ENCODE data around the gene COG5. TPM values are rescaled to one million over a fixed set of nuclear protein-coding genes. Genes with fewer than 3 reads are reported as not detected.

The COG5 gene
- total and polyA plus RNA-seq, 2 donors from 2014 or later, result 8.6 to 45.7 TPM

DNA sequence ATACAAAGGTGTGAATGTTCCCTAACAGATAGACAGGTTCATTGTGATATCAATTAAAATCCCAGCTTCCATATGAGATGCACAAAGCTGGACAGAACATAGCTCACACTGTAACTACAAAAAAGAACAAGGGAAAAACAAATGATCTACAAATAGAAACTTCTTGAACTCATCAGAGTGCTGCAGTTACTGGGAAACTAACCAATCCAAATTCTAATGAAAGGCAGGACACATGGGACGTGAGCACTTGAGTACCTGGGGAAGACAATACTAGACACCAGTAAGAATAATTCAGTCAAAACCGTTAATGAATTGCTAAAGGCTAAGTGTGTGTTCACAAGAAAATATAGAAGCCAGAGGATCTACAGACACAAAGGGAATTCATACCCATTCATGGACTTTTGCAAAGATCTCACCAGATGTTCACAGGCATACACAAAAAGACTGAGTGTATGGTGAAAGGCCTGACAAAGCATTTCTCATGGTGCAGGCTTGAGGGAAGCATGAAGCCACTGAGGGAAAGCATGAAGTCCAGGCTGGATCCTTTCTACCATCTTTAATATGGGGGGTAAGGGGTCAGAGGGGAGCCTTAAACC lies 101.7 kb downstream of the COG5 start:
- no peak for FAIRE-seq

DNA sequence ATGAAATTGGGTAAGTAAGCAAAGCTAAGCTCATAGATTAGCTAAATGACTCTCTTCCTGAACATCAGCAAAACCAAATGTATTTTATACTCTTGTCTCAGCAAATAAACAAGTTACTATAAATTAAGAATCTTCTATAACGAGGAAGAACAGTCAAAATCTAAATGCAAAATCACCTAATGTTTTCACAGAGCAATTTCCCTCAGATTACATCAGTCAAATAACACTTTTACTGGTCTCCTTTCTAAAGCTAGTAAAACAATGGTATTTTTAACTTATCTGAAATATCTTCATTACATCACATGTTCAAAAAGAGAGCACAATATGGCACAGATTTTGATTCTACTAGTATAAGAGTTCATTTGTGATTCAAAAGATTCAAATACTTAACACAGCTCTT lies 110.3 kb downstream of the COG5 start:
- H3K4me1 ChIP-seq (ENCODE audit: control insufficient read depth in 2 of 3, insufficient read depth in 2 of 3, low read depth in 1 of 3, low read length in 3 of 3), result no peaks in the 10 kb centered on the region
- no peak overlapping the region for H3K4me3 ChIP-seq (ENCODE audit: low read length in 3 of 3)
- peaks cover 0 to 2% (median 0%) of the 10 kb centered on the region in 3 donors for H3K36me3 ChIP-seq (ENCODE audit: control insufficient read depth in 2 of 3, insufficient read depth in 3 of 3, low read length in 3 of 3)
- FAIRE-seq, result no peak
- H3K9ac ChIP-seq (ENCODE audit: low read length in 3 of 3), result no peak overlapping the region
- DNase-seq, result no peak
- intact Hi-C loops (cut with DNase I), result no loop called here
- TF ChIP-seq, protein P1, sequence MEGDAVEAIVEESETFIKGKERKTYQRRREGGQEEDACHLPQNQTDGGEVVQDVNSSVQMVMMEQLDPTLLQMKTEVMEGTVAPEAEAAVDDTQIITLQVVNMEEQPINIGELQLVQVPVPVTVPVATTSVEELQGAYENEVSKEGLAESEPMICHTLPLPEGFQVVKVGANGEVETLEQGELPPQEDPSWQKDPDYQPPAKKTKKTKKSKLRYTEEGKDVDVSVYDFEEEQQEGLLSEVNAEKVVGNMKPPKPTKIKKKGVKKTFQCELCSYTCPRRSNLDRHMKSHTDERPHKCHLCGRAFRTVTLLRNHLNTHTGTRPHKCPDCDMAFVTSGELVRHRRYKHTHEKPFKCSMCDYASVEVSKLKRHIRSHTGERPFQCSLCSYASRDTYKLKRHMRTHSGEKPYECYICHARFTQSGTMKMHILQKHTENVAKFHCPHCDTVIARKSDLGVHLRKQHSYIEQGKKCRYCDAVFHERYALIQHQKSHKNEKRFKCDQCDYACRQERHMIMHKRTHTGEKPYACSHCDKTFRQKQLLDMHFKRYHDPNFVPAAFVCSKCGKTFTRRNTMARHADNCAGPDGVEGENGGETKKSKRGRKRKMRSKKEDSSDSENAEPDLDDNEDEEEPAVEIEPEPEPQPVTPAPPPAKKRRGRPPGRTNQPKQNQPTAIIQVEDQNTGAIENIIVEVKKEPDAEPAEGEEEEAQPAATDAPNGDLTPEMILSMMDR (IDR thresholded peaks at IDR 0.05; ENCODE audit: borderline replicate concordance, extremely low read depth, insufficient read depth), result no peak
- H3K27me3 ChIP-seq (ENCODE audit: control insufficient read depth, insufficient read depth, low read length), result no peaks in the 10 kb centered on the region
- no peaks in the 10 kb centered on the region for H3K9me3 ChIP-seq (ENCODE audit: control insufficient read depth in 2 of 3, insufficient read depth in 1 of 3, low read length in 3 of 3)
- H3K27ac ChIP-seq (ENCODE audit: low read depth in 2 of 2, low read length in 2 of 2), result no peak overlapping the region

More for the DNA sequence above, 101.7 kb downstream of the COG5 start:
- no peaks in the 10 kb centered on the region for H3K27me3 ChIP-seq (ENCODE audit: control insufficient read depth, insufficient read depth, low read length)
- no peak overlapping the region for H3K27ac ChIP-seq (ENCODE audit: low read depth in 2 of 2, low read length in 2 of 2)
- intact Hi-C loops (cut with DNase I), result loop anchor here (10.0 kb wide), 1 partner anchor 263 kb away; no protein-coding TSS in a partner anchor
- H3K9ac ChIP-seq (ENCODE audit: low read length in 3 of 3), result no peak overlapping the region
- H3K9me3 ChIP-seq (ENCODE audit: control insufficient read depth in 2 of 3, insufficient read depth in 1 of 3, low read length in 3 of 3), result no peaks in the 10 kb centered on the region
- H3K4me3 ChIP-seq (ENCODE audit: low read length in 3 of 3), result no peak overlapping the region
- no peaks in the 10 kb centered on the region for H3K36me3 ChIP-seq (ENCODE audit: control insufficient read depth in 2 of 3, insufficient read depth in 3 of 3, low read length in 3 of 3)
- DNase-seq, result no peak
- TF ChIP-seq, protein P1 (IDR thresholded peaks at IDR 0.05; ENCODE audit: borderline replicate concordance, extremely low read depth, insufficient read depth), result no peak
- H3K4me1 ChIP-seq (ENCODE audit: control insufficient read depth in 2 of 3, insufficient read depth in 2 of 3, low read depth in 1 of 3, low read length in 3 of 3), result no peaks in the 10 kb centered on the region

DNA sequence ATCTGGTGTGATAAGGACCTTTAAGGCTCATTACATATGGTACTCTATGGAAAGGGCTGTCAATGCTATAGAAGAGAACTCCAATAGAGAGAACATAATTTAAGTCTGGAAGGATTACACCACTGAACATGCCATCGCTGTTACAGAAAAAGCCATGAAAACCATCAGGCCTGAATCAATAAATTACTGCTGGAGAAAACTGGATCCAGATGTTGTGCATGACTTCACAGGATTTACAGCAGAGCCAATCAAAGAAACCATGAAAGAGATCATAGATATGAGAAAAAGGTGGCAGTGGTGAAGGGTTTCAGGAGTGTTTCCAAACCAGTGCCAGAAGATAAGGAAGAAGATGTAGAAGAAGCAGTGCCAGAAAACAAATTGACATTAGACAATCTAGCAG lies 112.8 kb downstream of the COG5 start:
- H3K4me1 ChIP-seq (ENCODE audit: control insufficient read depth in 2 of 3, insufficient read depth in 2 of 3, low read depth in 1 of 3, low read length in 3 of 3), result no peaks in the 10 kb centered on the region
- no peak for FAIRE-seq
- no peak overlapping the region for H3K27ac ChIP-seq (ENCODE audit: low read depth in 2 of 2, low read length in 2 of 2)
- TF ChIP-seq, protein P1 (IDR thresholded peaks at IDR 0.05; ENCODE audit: borderline replicate concordance, extremely low read depth, insufficient read depth), result no peak
- peaks cover 0 to 2% (median 0%) of the 10 kb centered on the region in 3 donors for H3K36me3 ChIP-seq (ENCODE audit: control insufficient read depth in 2 of 3, insufficient read depth in 3 of 3, low read length in 3 of 3)
- intact Hi-C loops (cut with DNase I), result no loop called here
- no peak overlapping the region for H3K4me3 ChIP-seq (ENCODE audit: low read length in 3 of 3)
- no peaks in the 10 kb centered on the region for H3K27me3 ChIP-seq (ENCODE audit: control insufficient read depth, insufficient read depth, low read length)
- H3K9me3 ChIP-seq (ENCODE audit: control insufficient read depth in 2 of 3, insufficient read depth in 1 of 3, low read length in 3 of 3), result no peaks in the 10 kb centered on the region
- no peak for DNase-seq
- no peak overlapping the region for H3K9ac ChIP-seq (ENCODE audit: low read length in 3 of 3)

DNA sequence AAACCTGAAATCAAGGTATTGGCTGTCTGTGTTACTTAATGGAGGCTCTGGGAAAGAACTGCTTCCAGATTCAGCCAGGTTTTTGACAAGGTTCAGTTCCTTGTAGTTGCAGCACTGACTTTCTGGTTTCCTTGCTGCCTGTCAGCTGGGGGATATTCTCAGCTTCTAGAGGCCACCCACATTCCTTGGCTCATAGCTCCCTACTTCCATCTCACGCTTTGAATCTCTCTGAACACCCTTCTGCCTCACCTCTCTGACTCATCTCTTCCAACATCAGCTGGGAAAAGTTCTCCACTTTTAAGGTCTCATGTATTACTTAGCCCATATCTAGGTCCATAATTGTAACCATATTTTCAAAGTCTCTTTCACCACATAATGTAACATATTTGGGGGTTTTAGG lies 116.7 kb downstream of the COG5 start:
- Histone ChIP-seq H3K4me1 (ENCODE audit: control insufficient read depth in 2 of 3, insufficient read depth in 2 of 3, low read depth in 1 of 3, low read length in 3 of 3) (no peaks in the 10 kb centered on the region), H3K9me3 (ENCODE audit: control insufficient read depth in 2 of 3, insufficient read depth in 1 of 3, low read length in 3 of 3) (no peaks in the 10 kb centered on the region), H3K4me3 (ENCODE audit: low read length in 3 of 3) (no peak overlapping the region), H3K9ac (ENCODE audit: low read length in 3 of 3) (no peak overlapping the region), H3K27ac (ENCODE audit: low read depth in 2 of 2, low read length in 2 of 2) (no peak overlapping the region), H3K36me3 (ENCODE audit: control insufficient read depth in 2 of 3, insufficient read depth in 3 of 3, low read length in 3 of 3) (no peaks in the 10 kb centered on the region), H3K27me3 (ENCODE audit: control insufficient read depth, insufficient read depth, low read length) (no peaks in the 10 kb centered on the region)
- FAIRE-seq (no peak), DNase-seq (no peak)
- TF ChIP-seq, protein P1 (IDR thresholded peaks at IDR 0.05; ENCODE audit: borderline replicate concordance, extremely low read depth, insufficient read depth), result no peak
- intact Hi-C loops (cut with DNase I), result no loop called here

All from kidney (tissue), 14 donors.